HG03354 (cell line): Measurements from ENCODE around the gene DNAJC15.
"Not testable (repeated sequence)": the region's sequence is repeated elsewhere in the genome, so short reads cannot be mapped to it uniquely, and the experiment has no call there.

Source experiments
- ATAC-seq: cut with Tn5 transposase; IDR thresholded peaks from one replicate; pipeline ENCODE4 v1.9.1; 2021; ENCODE audit warnings: mild to moderate bottlenecking; ENCODE audit not compliant: unreplicated experiment, poor library complexity, severe bottlenecking

DNAJC15 gene

GRCh38 chr13:43041369-43041921 is 18.1 kb downstream of the DNAJC15 start:
- ATAC-seq, result peak; percentile 70

DNA sequence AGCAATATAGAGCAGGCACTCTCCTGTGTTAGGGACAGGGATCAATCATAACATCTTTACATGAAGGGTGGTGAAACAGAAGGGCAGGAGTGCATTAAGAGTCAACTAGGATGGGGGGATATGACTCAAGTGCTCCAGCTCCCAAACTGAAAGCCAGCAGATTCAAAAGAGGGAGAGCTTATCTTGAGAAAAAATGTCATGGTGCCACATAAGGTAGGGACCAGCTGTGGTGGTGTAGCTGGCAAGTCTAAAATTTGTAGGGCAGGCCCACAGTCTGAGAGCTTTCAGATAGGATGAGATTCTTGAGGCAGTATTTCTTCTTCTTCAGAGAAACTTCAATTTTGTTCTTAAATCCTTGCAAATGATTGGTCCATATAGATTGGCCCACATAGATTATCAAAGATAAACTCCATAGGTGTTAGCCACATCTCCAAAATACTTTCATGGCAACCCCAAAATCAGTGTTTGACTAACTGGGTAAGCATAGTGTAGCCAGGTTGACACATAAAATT is 19.1 kb downstream of the DNAJC15 start:
- ATAC-seq, result no peak

GRCh38 chr13:43044720-43045301 is 21.4 kb downstream of the DNAJC15 start:
- no peak for ATAC-seq

GRCh38 chr13:43045302-43045773 is 22.0 kb downstream of the DNAJC15 start:
- not testable (repeated sequence) for ATAC-seq

- no peak for ATAC-seq
These were observed 22.9 kb downstream of the DNAJC15 start for GRCh38 chr13:43046259-43046658.

DNA sequence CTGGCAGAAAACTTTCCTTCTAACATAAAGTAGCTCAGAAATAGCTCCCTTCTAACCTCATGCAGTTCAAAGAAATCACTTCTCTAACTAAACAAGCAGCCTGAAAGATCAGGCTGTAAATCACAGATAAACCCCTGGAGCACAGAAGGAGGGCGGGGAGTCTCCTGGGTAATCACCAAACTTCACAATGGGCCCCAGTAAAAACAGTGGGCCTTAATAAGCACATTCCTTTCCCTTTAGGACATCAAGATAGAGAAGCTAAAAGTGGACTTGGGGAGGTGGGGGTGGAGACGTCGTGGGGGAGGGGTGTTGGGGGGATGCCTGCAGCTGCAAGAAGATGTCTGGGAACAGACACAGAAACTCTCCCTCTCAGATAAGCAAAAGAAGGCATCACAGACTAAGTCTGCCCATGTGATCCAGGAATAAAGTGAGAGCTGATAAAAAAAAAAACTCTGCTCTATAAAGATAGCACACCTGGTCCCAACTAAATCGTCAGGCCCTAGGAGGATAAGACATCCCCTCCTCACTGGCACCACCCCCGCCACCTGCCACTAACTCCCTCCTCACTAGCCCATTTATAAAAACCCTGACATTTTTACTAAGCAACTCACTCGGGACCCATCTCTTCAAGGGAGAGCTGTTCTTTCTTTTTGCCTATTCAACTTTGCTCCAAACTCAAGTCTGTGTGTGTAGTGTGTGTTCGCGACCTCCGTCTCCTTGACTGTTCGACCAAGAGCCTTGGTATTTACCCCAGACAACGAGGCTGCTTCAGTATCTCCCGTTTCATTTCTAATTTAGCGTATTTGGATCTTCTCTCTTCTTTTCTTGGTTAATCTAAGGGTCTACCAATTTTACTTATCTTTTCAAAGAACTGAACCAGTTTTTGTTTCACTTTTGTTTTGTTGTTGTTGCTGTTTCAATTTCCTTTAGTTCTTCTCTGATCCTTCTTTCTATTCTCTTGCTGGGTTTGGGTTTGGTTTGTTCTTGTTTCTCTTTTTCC is 31.7 kb downstream of the DNAJC15 start:
- ATAC-seq, result peak; percentile 63

DNA sequence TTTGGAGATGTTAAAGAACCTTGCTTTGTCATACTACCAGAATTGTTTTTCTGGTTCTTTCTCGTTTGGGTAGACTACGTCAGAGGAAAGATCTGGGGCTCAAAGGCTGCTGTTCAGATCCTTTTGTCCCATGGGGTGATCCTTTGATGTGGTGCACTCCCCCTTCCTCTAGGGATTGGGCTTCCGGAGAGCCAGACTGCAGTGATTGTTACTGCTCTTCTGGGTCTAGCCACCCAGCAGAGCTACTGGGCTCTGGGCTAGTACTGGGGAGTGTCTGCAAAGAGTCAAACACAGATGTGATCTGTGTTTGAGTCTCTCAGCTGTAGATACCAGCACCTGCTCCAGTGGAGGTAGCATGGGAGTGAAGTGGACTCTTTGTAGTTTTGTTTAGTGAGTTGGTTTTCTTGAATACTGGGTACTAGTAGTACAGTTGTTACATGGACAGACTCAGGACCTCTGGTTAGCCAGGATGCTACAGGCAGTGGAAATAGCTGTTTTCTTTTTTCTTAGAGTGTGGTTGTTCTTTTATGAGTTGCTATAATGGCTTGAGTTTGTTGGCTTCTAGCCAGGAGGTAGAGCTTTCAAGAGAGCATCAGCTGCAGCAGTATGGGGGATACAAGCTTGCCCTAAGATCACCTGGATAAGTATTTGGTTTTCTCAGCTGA is 34.4 kb downstream of the DNAJC15 start:
- ATAC-seq, result peak; percentile 55

DNA sequence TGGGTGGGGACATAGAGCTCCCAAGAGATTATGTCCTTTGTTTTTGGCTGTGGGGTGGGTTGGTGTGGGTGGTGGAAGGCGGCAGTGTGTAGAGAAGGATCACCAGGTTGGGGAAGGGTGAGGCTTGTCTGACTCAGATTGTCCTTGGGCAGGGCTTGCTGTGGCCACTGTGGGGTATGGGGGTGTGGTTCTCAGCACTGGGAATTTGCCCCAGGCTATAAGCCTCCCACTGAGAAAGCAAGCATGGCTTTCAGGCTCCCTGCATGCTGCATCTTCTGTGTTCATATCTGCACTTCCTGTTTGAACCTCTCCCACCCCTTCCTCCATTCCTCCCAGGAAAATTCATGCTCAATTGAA is 34.9 kb downstream of the DNAJC15 start:
- ATAC-seq, result peak; percentile 14

DNA sequence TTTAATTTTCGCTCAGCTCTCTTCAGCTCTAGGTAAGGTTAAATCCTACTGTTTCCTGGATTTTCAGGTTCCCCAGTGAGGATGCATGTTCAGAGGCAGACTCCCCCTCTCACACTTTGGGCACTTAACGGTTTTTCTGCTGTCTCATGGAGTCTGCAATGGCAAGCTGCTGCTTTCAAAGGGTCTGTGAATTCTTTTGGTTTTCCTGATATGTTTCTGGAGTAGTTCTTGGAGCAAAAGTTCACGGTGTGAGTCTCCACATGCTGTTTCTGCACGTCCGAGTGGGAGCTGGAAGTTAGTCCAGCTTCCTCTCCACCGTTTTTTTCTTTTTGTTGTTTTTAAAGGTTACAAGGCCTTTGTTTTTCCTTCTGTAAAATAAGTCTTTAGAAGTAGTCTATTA is 35.4 kb downstream of the DNAJC15 start:
- no peak for ATAC-seq

- ATAC-seq, result not testable (repeated sequence)
These were observed 36.4 kb downstream of the DNAJC15 start for GRCh38 chr13:43059779-43060178.

DNA sequence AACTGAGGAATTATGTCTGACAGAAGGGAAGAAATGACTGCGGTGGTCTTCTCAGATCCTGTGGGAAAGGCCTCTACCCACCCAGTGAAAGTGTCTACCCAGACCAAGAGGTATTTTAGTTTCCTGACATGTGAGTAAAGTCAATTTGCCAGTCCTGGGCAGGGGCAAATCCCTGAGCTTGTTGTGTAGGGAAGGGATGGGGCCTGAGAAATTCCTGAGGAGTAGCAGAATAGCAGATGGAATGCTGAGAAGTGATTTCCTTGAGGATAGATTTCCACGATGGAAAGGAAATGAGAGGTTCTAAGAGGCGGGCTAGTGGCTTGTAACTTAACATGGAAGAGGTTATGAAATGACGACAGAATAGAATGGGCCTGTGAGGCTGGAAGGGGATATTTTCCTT is 37.4 kb downstream of the DNAJC15 start:
- not testable (repeated sequence) for ATAC-seq

DNA sequence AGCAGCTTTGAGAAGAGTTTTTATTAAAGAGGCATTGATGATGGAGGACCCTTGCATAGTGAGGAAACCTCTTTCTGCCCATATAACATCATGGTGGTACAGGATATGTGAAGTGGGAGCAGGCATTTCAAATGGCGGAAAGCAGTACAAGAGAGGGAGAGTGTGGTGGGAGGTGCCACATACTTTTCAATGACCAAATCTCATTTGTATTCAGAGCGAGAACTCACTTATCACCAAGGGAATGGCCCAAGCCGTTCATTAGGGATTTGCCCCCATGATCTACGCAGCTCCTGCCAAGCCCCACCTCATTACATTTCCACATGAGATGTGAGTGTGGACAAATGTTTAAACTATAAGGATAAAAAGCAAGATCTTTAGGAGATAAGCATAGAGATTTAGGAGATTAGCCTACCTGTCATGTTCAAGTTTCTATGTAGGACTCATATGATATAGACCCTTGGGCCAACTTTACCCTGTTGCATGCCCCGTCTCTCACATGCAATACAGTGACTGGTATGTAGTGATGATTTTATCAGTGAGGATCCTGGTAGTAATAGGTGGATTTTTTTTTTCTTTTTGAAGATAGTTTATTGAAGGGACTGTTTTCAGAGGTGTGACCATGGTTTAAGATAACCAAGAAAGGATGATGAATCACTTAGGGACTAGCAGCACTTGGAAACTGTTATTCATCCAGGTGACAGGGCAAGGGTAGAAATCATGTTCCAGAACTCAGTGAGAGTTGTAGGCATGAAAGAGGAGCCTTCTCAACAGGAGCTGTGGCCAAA is 38.3 kb downstream of the DNAJC15 start:
- no peak for ATAC-seq

DNA sequence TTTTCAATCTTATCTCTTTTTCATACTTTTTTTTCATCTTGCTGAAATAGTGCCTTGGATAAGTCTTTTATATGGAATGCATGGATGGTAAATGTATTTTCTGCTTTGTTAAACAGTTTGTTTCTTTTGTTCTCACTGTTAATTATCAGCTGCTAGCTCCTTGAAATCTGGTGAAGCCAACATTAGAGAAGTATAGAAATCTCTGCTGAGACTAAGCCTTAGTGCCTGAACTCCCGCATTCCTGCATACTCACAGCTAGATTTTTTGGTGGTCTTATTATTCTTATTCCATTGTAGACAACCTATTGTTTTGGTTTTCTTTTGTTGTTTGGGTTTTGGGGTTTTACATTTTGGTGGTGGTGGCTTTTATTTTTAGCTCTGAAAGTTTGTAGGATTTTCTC is 48.4 kb downstream of the DNAJC15 start:
- no peak for ATAC-seq

GRCh38 chr13:43072394-43072793 is 49.0 kb downstream of the DNAJC15 start:
- ATAC-seq, result no peak

DNA sequence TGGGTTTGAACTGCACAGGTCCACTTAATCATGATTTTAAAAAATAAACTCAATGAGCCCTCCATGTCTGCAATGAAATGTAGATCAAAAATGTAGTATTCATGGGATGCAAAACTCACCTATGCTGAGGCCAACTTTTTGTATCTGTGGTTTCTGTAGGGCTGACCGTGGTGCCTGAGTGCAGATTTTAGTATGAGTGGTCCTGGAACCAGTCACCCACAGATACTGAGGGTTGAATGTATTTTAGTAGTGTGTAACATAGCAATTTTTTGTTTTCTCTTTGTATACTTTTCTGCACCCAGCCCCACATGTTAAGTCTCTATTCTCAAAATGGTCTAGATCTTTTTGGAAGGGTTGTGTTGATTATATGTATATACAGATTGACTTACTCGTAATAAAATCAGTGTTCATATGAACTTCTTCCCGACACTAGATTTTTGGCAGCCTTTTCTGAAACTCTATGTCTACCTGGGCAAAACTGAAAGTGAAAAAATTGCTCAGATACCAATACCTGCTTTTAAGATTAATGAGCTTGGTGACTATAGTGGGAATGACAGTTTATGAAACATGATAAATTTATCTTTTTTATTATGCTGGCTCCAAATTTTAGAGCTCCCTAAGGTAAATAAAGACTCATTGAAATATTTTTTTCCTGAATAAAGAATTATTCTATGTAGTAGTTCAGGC is 51.6 kb downstream of the DNAJC15 start:
- peak; percentile 91 for ATAC-seq

DNA sequence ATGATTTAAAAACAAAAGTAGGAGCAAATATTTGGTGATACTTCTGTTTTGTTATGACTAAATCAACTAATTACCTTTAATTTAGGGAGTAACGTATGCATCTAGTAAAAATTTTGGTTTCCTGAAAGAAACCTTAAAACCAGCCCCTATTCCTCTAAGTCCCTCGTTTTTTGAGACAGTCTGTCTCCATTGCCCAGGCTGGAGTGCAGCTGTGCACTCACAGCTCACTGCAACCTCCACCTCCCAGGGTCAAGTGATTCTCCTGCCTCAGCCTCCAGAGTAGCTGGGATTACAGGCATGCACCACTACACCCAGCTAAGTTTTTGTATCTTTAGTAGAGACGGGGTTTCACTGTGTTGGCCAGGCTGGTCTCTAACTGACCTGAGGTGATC is 52.1 kb downstream of the DNAJC15 start:
- ATAC-seq, result not testable (repeated sequence)

- no peak for ATAC-seq
These were observed 53.7 kb downstream of the DNAJC15 start for GRCh38 chr13:43077046-43077445.

GRCh38 chr13:43077461-43077860 is 54.1 kb downstream of the DNAJC15 start:
- no peak for ATAC-seq

GRCh38 chr13:43077906-43078305 is 54.5 kb downstream of the DNAJC15 start:
- no peak for ATAC-seq
